ENCODE results near the gene UBR4. TPM values are rescaled to one million over a fixed set of nuclear protein-coding genes. Genes with fewer than 3 reads are reported as not detected.

Gene UBR4
- total and polyA plus RNA-seq, 2 experiments from 2014 or later: 49.4 to 63.7 TPM

DNA sequence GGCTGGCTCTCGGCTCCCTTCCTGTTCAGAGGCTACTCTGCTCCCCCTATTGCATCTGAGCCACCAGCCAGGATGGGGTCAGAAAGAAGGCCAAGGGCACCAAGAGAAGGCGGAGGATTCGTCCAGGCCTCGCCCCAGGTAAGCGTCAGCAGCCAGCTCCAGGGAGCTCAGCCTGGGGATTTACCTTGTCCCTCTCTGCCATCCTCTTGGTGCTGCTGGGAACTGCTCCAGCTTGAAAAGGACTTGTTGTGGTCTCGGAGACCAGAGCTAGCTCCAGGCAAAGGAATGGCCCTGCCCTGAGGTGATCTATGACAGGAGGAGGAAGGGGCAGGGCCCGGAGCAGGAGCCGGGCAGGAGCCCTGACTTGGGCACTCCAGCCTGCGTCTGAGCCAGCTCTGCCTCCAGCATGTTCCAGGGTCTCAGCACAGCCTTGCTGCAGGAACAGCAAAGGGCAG lies 139.8 kb downstream of the UBR4 start:
- no peak overlapping the region for H3K4me3 ChIP-seq
- no peaks in the 10 kb centered on the region for H3K4me1 ChIP-seq (ENCODE audit: insufficient read depth)
- H3K79me2 ChIP-seq (ENCODE audit: insufficient read depth): no peaks in the 10 kb centered on the region
- no peaks in the 10 kb centered on the region for H3K27me3 ChIP-seq (replicated peaks; ENCODE audit: insufficient read depth)
- no peak for DNase-seq
- H3K4me2 ChIP-seq (ENCODE audit: unreplicated experiment): no peak overlapping the region
- H2AFZ ChIP-seq: no peak overlapping the region
- 85 to 89% methylated on average over 9 of the region's 9 CpGs for WGBS, 2 experiments (ENCODE audit: low coverage in 1 of 2, low lambda C conversion rate in 2 of 2, missing lambda C conversion rate in 2 of 2)
- H3K27ac ChIP-seq: no peak overlapping the region
- TF ChIP-seq EZH2phosphoT487 (IDR thresholded peaks at IDR 0.05; ENCODE audit: insufficient read depth, low read depth): no peak
- TF ChIP-seq EZH2 (IDR thresholded peaks at IDR 0.05; ENCODE audit: insufficient read depth, poor library complexity, severe bottlenecking): no peak
- no peaks in the 10 kb centered on the region for H3K9me3 ChIP-seq (ENCODE audit: low read depth)
- H4K20me1 ChIP-seq (ENCODE audit: insufficient read depth): no peaks in the 10 kb centered on the region
- no peak overlapping the region for H3K9ac ChIP-seq
- H3K9me2 ChIP-seq (ENCODE audit: insufficient read depth): no peaks in the 10 kb centered on the region
- H3F3A ChIP-seq (ENCODE audit: insufficient read depth): no peaks in the 10 kb centered on the region
- peaks cover 18% of the 10 kb centered on the region for H3K36me3 ChIP-seq (ENCODE audit: low read depth)
- in situ Hi-C loops (cut with MboI): loop anchor here (10.0 kb wide), 1 partner anchor 165 kb away; the partner anchor contains the start of gene ALDH4A1

DNA sequence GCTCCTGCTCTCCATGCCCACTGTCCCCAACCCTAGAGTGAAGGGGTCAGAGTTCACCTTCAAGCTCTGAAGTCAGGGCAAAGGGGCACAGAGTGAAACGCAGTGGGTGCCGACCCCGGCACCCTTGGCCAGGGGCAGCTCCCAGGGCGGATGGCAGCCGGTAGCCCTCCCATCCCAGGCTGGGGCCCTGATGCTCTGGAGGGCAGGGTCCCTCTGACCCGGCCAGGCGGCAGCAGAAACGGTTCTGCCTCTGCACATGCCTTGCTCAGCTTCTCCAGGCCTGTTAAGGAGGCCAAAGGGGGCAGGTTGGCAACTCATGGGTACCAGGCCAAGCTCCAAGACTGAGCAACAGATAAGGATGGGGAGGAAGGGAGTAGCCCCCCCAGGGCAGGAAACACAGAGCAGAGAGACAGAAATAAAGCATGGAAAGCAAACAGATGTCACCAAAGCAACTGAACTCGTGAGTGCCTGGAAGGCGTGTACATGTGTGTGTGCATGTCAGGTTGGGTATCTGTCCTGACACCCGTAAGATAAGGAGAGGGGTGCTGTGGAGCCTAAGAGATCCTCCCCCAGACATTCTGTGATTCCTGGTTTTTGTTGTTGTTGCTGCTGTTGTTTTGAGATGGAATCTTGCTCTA lies 141.3 kb downstream of the UBR4 start:
- 77 to 81% methylated on average over 11 of the region's 11 CpGs for WGBS, 2 experiments (ENCODE audit: low coverage in 1 of 2, low lambda C conversion rate in 2 of 2, missing lambda C conversion rate in 2 of 2)
- in situ Hi-C loops (cut with MboI): no loop called here
- no peak overlapping the region for H3K4me2 ChIP-seq (ENCODE audit: unreplicated experiment)
- H3F3A ChIP-seq (ENCODE audit: insufficient read depth): no peaks in the 10 kb centered on the region
- no peak overlapping the region for H3K4me3 ChIP-seq
- peaks cover 7% of the 10 kb centered on the region; the same call in 1 of the 2 replicates for H3K36me3 ChIP-seq (ENCODE audit: low read depth)
- no peak for DNase-seq
- H3K9me3 ChIP-seq (ENCODE audit: low read depth): no peaks in the 10 kb centered on the region
- no peaks in the 10 kb centered on the region for H3K79me2 ChIP-seq (ENCODE audit: insufficient read depth)
- no peaks in the 10 kb centered on the region for H3K9me2 ChIP-seq (ENCODE audit: insufficient read depth)
- no peak overlapping the region for H3K27ac ChIP-seq
- H2AFZ ChIP-seq: no peak overlapping the region
- TF ChIP-seq EZH2phosphoT487 (IDR thresholded peaks at IDR 0.05; ENCODE audit: insufficient read depth, low read depth) (no peak), EZH2 (IDR thresholded peaks at IDR 0.05; ENCODE audit: insufficient read depth, poor library complexity, severe bottlenecking) (no peak)
- no peaks in the 10 kb centered on the region for H4K20me1 ChIP-seq (ENCODE audit: insufficient read depth)
- H3K27me3 ChIP-seq (replicated peaks; ENCODE audit: insufficient read depth): no peaks in the 10 kb centered on the region
- no peaks in the 10 kb centered on the region for H3K4me1 ChIP-seq (ENCODE audit: insufficient read depth)
- no peak overlapping the region for H3K9ac ChIP-seq

DNA sequence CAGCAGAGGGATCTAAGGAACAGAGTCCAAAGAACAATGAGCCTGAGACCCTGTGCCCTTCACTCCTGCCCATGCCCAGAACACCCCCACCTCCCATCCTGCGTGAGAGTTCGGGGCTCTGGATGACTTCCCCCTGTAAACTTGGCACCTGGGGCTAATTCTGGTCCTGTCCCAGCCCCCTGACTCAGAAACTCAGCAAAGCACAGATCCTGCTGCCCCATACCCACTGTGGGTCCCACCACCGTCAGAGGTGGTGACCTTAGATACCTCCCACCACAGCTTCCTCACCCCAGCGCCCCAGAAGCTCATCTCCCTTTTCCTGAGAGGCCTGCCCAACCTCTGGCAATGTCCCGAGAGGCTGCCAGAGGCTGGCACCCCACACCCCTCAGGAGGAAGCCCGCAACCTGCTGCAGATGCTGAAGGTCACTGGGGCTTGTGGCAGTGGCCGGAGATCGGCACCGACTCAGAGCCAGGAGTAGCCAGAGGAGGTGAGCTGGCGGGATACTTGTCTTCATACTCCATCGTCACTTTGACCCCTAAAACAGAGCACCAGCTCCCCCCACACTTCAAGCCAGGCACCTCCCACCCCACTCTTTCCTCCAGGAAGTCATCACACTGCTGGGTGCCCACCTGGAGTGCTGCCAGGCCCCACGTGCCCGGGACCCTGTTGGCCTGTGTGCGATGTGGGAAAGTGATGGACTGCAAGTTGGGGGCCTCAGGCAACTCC lies 142.0 kb downstream of the UBR4 start:
- H3K36me3 ChIP-seq (ENCODE audit: low read depth): 0 out of 2 replicates have a peak, but pooled peaks cover under 1% of the 10 kb centered on the region
- no peaks in the 10 kb centered on the region for H3K27me3 ChIP-seq (replicated peaks; ENCODE audit: insufficient read depth)
- H3K4me2 ChIP-seq (ENCODE audit: unreplicated experiment): no peak overlapping the region
- no peaks in the 10 kb centered on the region for H3K9me2 ChIP-seq (ENCODE audit: insufficient read depth)
- DNase-seq: no peak
- H2AFZ ChIP-seq: no peak overlapping the region
- TF ChIP-seq EZH2 (IDR thresholded peaks at IDR 0.05; ENCODE audit: insufficient read depth, poor library complexity, severe bottlenecking) (no peak), EZH2phosphoT487 (IDR thresholded peaks at IDR 0.05; ENCODE audit: insufficient read depth, low read depth) (no peak)
- H3K27ac ChIP-seq: no peak overlapping the region
- no peak overlapping the region for H3K9ac ChIP-seq
- 79 to 80% methylated on average over 14 of the region's 14 CpGs for WGBS, 2 experiments (ENCODE audit: low coverage in 1 of 2, low lambda C conversion rate in 2 of 2, missing lambda C conversion rate in 2 of 2)
- H3F3A ChIP-seq (ENCODE audit: insufficient read depth): no peaks in the 10 kb centered on the region
- no peaks in the 10 kb centered on the region for H3K79me2 ChIP-seq (ENCODE audit: insufficient read depth)
- no peaks in the 10 kb centered on the region for H4K20me1 ChIP-seq (ENCODE audit: insufficient read depth)
- in situ Hi-C loops (cut with MboI): no loop called here
- no peaks in the 10 kb centered on the region for H3K4me1 ChIP-seq (ENCODE audit: insufficient read depth)
- H3K4me3 ChIP-seq: no peak overlapping the region
- H3K9me3 ChIP-seq (ENCODE audit: low read depth): no peaks in the 10 kb centered on the region

DNA sequence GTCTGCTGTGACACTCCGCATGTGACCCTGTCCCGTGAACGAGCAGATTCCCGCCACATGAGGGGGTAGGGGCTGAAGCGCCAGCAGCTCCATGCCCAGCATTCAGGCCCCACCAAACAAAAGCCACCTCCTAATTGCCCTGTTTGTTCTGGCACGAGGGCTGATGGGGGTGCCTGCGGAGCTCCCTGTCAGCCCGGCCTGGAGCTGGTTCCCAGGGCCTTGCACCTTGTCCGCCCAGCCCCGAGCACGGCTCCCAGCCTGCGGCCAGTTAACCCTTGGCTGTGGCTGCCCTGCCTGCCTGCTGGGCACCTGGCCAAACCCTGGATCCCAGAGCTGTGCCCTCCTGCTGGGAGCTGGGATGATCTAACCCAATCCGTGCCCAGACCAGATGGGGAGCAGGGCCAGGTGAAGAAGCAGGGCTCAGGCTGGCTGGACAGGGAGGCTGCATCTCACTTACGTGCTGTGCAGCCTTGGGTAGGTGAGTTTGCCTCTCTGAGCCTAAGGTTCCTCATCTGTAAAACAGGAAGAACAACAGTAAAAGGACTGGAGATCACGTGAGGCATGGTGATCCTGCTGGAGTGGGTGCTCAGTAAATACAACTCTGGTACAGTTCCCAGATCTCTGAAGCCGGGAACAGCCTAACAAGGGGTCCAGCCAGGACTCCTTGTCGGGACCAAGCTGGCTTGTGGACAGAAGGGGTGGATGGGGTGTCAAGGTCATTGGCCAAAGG lies 142.7 kb downstream of the UBR4 start:
- Histone ChIP-seq H3K9ac (no peak overlapping the region), H4K20me1 (ENCODE audit: insufficient read depth) (no peaks in the 10 kb centered on the region), H3K4me3 (no peak overlapping the region), H3K27me3 (replicated peaks; ENCODE audit: insufficient read depth) (no peaks in the 10 kb centered on the region), H3K36me3 (ENCODE audit: low read depth) (no peaks in the 10 kb centered on the region), H3K4me2 (ENCODE audit: unreplicated experiment) (no peak overlapping the region), H3F3A (ENCODE audit: insufficient read depth) (no peaks in the 10 kb centered on the region), H2AFZ (no peak overlapping the region), H3K9me2 (ENCODE audit: insufficient read depth) (no peaks in the 10 kb centered on the region), H3K9me3 (ENCODE audit: low read depth) (no peaks in the 10 kb centered on the region), H3K79me2 (ENCODE audit: insufficient read depth) (no peaks in the 10 kb centered on the region), H3K4me1 (ENCODE audit: insufficient read depth) (no peaks in the 10 kb centered on the region), H3K27ac (no peak overlapping the region)
- in situ Hi-C loops (cut with MboI): no loop called here
- WGBS, 2 experiments (ENCODE audit: low coverage in 1 of 2, low lambda C conversion rate in 2 of 2, missing lambda C conversion rate in 2 of 2): 51 to 54% methylated on average over 17 of the region's 17 CpGs
- DNase-seq: no peak
- no peak for TF ChIP-seq EZH2phosphoT487 (IDR thresholded peaks at IDR 0.05; ENCODE audit: insufficient read depth, low read depth)
- no peak for TF ChIP-seq EZH2 (IDR thresholded peaks at IDR 0.05; ENCODE audit: insufficient read depth, poor library complexity, severe bottlenecking)

Measured in GM23248 (cell line).